ENCODE results near the gene PECR.
"Not testable (repeated sequence)": the region's sequence is repeated elsewhere in the genome, so short reads cannot be mapped to it uniquely, and the experiment has no call there.

The PECR gene

GRCh38 chr2:216023055-216023648 lies 58.5 kb downstream of the PECR start:
- DNase-seq = no peak

- no peak for DNase-seq
Measured at GRCh38 chr2:216021768-216022565, 59.6 kb downstream of the PECR start.

GRCh38 chr2:216018709-216019108 lies 62.9 kb downstream of the PECR start:
- DNase-seq = no peak

GRCh38 chr2:216017365-216017764 lies 64.2 kb downstream of the PECR start:
- DNase-seq = peak; percentile 34

GRCh38 chr2:216016581-216016980 lies 65.0 kb downstream of the PECR start:
- no peak for DNase-seq

- peak; percentile 65 for DNase-seq
Measured at GRCh38 chr2:216015722-216016464, 65.7 kb downstream of the PECR start.

GRCh38 chr2:216014986-216015385 lies 66.6 kb downstream of the PECR start:
- DNase-seq = no peak

GRCh38 chr2:216014006-216014405 lies 67.6 kb downstream of the PECR start:
- DNase-seq = no peak

GRCh38 chr2:216013080-216013909 lies 68.3 kb downstream of the PECR start, which contains the start of gene MREG:
MREG (minus strand) TSS chr2:216013551; CDS start chr2:216013327, 224 bp downstream.
- peak; percentile 81 for DNase-seq

- DNase-seq = no peak
Measured at GRCh38 chr2:216012830-216013079, 68.9 kb downstream of the PECR start.

GRCh38 chr2:216012133-216012829 lies 69.3 kb downstream of the PECR start:
- no peak for DNase-seq

- not testable (repeated sequence) for DNase-seq
Measured at GRCh38 chr2:216009215-216009614, 72.4 kb downstream of the PECR start.

- DNase-seq = no peak
Measured at GRCh38 chr2:216008387-216008786, 73.2 kb downstream of the PECR start.

- DNase-seq = peak; percentile 29
Measured at GRCh38 chr2:216006164-216006663, 75.4 kb downstream of the PECR start.

GRCh38 chr2:216004697-216005283 lies 76.8 kb downstream of the PECR start:
- DNase-seq = no peak

- DNase-seq = no peak
Measured at GRCh38 chr2:216003876-216004696, 77.5 kb downstream of the PECR start.

- DNase-seq = no peak
Measured at GRCh38 chr2:216002693-216003092, 78.9 kb downstream of the PECR start.

GRCh38 chr2:216002101-216002678 lies 79.4 kb downstream of the PECR start:
- DNase-seq = no peak

- DNase-seq = no peak
Measured at GRCh38 chr2:216001216-216002100, 80.2 kb downstream of the PECR start.

All from CD4-positive, alpha-beta T cell treated with Interleukin-15 for 1 hour (primary cell).